GM12891 (cell line): ENCODE measurements around the gene PARM1.

Experiments used
- PAX5 ChIP-seq: IDR thresholded peaks from 2 replicates; pipeline ENCODE4 v1.6.1; 2011; ENCODE audit warnings: low read length, moderate library complexity, mild to moderate bottlenecking; ENCODE audit not compliant: insufficient read depth, severe bottlenecking
- POLR2A ChIP-seq: IDR thresholded peaks from 2 replicates; pipeline ENCODE4 v1.6.1; 2011; ENCODE audit warnings: low read depth, low read length, control low read depth
- POLR2AphosphoS5 ChIP-seq: IDR thresholded peaks from 2 replicates; pipeline ENCODE4 v1.6.1; 2011; ENCODE audit warnings: low read depth, low read length, control low read depth
- SPI1 ChIP-seq: IDR thresholded peaks from 2 replicates; pipeline ENCODE4 v1.6.1; 2011; ENCODE audit warnings: low read depth, low read length, control low read depth
- TAF1 ChIP-seq: IDR thresholded peaks from 2 replicates; pipeline ENCODE4 v1.6.1; 2011; ENCODE audit warnings: low read depth, low read length, control low read depth

- no peak for TF ChIP-seq POLR2AphosphoS5
- TF ChIP-seq POLR2A = no peak
- no peak for TF ChIP-seq SPI1
- no peak for TF ChIP-seq TAF1
- TF ChIP-seq PAX5 = no peak
Measured at GRCh38 chr4:74920704-74921103, 12.2 kb upstream of the PARM1 start.
